ENCODE measurements around the gene FETUB.
"Not testable (repeated sequence)": the region's sequence is repeated elsewhere in the genome, so short reads cannot be mapped to it uniquely, and the experiment has no call there.

FETUB gene

GRCh38 chr3:186694288-186695032 lies 54.3 kb downstream of the FETUB start:
- no peaks in the 10 kb centered on the region for H3K9me3 Mint-ChIP-seq
- no peak overlapping the region for H3K4me3 Mint-ChIP-seq
- H3K27ac Mint-ChIP-seq, result no peak overlapping the region
- peaks cover 18% of the 10 kb centered on the region for H3K27me3 Mint-ChIP-seq
- DNase-seq, result no peak
- peaks cover 1% of the 10 kb centered on the region for H3K4me1 Mint-ChIP-seq (ENCODE audit: low read depth)
- H3K36me3 Mint-ChIP-seq (ENCODE audit: low read depth), result no peaks in the 10 kb centered on the region

GRCh38 chr3:186696522-186696921 lies 56.3 kb downstream of the FETUB start:
- H3K27ac Mint-ChIP-seq, result no peak overlapping the region

GRCh38 chr3:186697510-186697909 lies 57.3 kb downstream of the FETUB start:
- Mint-ChIP-seq H3K36me3 (ENCODE audit: low read depth) (no peaks in the 10 kb centered on the region), H3K4me3 (no peak overlapping the region), H3K27ac (no peak overlapping the region)

More at GRCh38 chr3:186696522-186696921, 56.3 kb downstream of the FETUB start:
- Mint-ChIP-seq H3K4me3 (no peak overlapping the region), H3K9me3 (no peaks in the 10 kb centered on the region), H3K36me3 (ENCODE audit: low read depth) (no peaks in the 10 kb centered on the region), H3K27me3 (peaks cover 12% of the 10 kb centered on the region), H3K4me1 (ENCODE audit: low read depth) (peaks cover 5% of the 10 kb centered on the region)
- DNase-seq, result no peak

GRCh38 chr3:186700267-186700666 lies 60.1 kb downstream of the FETUB start:
- no peaks in the 10 kb centered on the region for H3K9me3 Mint-ChIP-seq
- no peak overlapping the region for H3K4me3 Mint-ChIP-seq
- H3K27ac Mint-ChIP-seq, result no peak overlapping the region
- H3K4me1 Mint-ChIP-seq (ENCODE audit: low read depth), result peaks cover 7% of the 10 kb centered on the region
- H3K27me3 Mint-ChIP-seq, result peaks cover 29% of the 10 kb centered on the region
- H3K36me3 Mint-ChIP-seq (ENCODE audit: low read depth), result no peaks in the 10 kb centered on the region
- DNase-seq, result no peak

More at GRCh38 chr3:186697510-186697909, 57.3 kb downstream of the FETUB start:
- peaks cover 8% of the 10 kb centered on the region for H3K27me3 Mint-ChIP-seq
- H3K4me1 Mint-ChIP-seq (ENCODE audit: low read depth), result peaks cover 4% of the 10 kb centered on the region
- DNase-seq, result no peak
- no peaks in the 10 kb centered on the region for H3K9me3 Mint-ChIP-seq

GRCh38 chr3:186702451-186702850 lies 62.3 kb downstream of the FETUB start:
- peaks cover 16% of the 10 kb centered on the region for H3K4me1 Mint-ChIP-seq (ENCODE audit: low read depth)
- H3K36me3 Mint-ChIP-seq (ENCODE audit: low read depth); H3K4me3 Mint-ChIP-seq; DNase-seq; H3K9me3 Mint-ChIP-seq; H3K27ac Mint-ChIP-seq: not testable (repeated sequence)
- peaks cover 41% of the 10 kb centered on the region for H3K27me3 Mint-ChIP-seq

Measured in activated T-cell treated with anti-CD3 and anti-CD28 coated beads, Interleukin-2, amount 50 U/mL, for 24 hours (primary cell).